Transverse colon (tissue), 4 donors: ENCODE data around the gene SOX3. TPM values are rescaled to one million over a fixed set of nuclear protein-coding genes. Genes with fewer than 3 reads are reported as not detected.

Source experiments
- DNase-seq: peaks from one replicate; pipeline ENCODE4 v3.0.0-alpha.2; 2019
- H3K27ac ChIP-seq, 4 donors: fragments of 200-600 bp; sonication (generic); 2 replicates each; pipeline ENCODE4 v1.5.1; 2016 to 2018; ENCODE audit warnings: inconsistent platforms in 4 of 4
- H3K27me3 ChIP-seq: fragments of 200-600 bp; sonication (generic); 2 replicates; pipeline ENCODE4 v1.5.1; 2017; ENCODE audit warnings: inconsistent platforms
- H3K36me3 ChIP-seq, 4 donors: fragments of 200-600 bp; sonication (generic); 2 replicates each; pipeline ENCODE4 v1.5.1; 2017 to 2019; ENCODE audit warnings: inconsistent platforms in 4 of 4
- H3K4me1 ChIP-seq, 4 donors: fragments of 200-600 bp; sonication (generic); 2 replicates each; pipeline ENCODE4 v1.5.1; 2017 to 2020; ENCODE audit warnings: inconsistent platforms in 4 of 4
- H3K4me3 ChIP-seq, 4 donors: fragments of 200-600 bp; sonication (generic); 1 replicate in 1 of 4; 2 replicates in 3 of 4; pipeline versions ENCODE4 v1.5.1 to v1.6.1; 2017 to 2019; ENCODE audit warnings: inconsistent platforms in 4 of 4
- H3K9me3 ChIP-seq, 2 donors: fragments of 200-600 bp; sonication (generic); 2 replicates each; pipeline ENCODE4 v1.5.1; 2017 to 2019; ENCODE audit warnings: inconsistent platforms in 2 of 2
- EP300 ChIP-seq: sonication (generic); formaldehyde crosslinking; IDR thresholded peaks from one replicate; pipeline ENCODE4 v1.6.1; 2017; ENCODE audit warnings: antibody characterized with exemption, low read depth
- POLR2A ChIP-seq: fragments of 450-650 bp; IDR thresholded peaks from one replicate; pipeline ENCODE4 v1.6.1; 2016; ENCODE audit warnings: antibody characterized with exemption, mild to moderate bottlenecking, moderate library complexity
- POLR2AphosphoS5 ChIP-seq, 3 donors: sonication (generic); formaldehyde crosslinking; IDR thresholded peaks; one replicate each; pipeline ENCODE4 v1.6.1; 2016; ENCODE audit warnings: antibody characterized with exemption in 3 of 3
- WGBS, 2 donors: methylation state at CpG; one replicate each; pipeline ENCODE4 v1.1.5; 2018; ENCODE audit warnings: low coverage in 1 of 2; 5-methylcytosine and 5-hydroxymethylcytosine counted together
- in situ Hi-C, 4 donors: fragments of 200-750 bp; cut with MboI; loops; one replicate each; pipeline versions ENCODE4 v1.15.0 to v1.15.1; 2017; ENCODE audit warnings: low sequenced_read_pairs in 3 of 4, low pct_ligation_motif_present in 1 of 4, low pct_unique_long_range_greater_than_20kb in 1 of 4
- intact Hi-C: fragments of 100-400 bp; cut with DNase I; formaldehyde crosslinking; loops from one replicate; pipeline ENCODE4 v1.15.1; 2023; ENCODE audit warnings: low total_unique reads
- total RNA-seq, 4 donors: library from RNA; depleted of rRNA; stranded (reverse); fragments of >200 nt; gene quantifications; one replicate each; pipeline ENCODE4 v1.1.0, GENCODE V29; 2016
- TF ChIP-seq, protein P1 (sequence below), 5 experiments: fragments of 200-600 bp in 3 of 5; fragments of 450-650 bp in 2 of 5; sonication (generic) in 3 of 5; IDR thresholded peaks; 1 replicate in 2 of 5; 2 replicates in 3 of 5; pipeline ENCODE4 v1.5.1; 2016 to 2017; ENCODE audit warnings: antibody characterized with exemption in 5 of 5, inconsistent platforms in 3 of 5, mild to moderate bottlenecking in 2 of 5, moderate library complexity in 1 of 5

The SOX3 gene
- not detected for total RNA-seq

DNA sequence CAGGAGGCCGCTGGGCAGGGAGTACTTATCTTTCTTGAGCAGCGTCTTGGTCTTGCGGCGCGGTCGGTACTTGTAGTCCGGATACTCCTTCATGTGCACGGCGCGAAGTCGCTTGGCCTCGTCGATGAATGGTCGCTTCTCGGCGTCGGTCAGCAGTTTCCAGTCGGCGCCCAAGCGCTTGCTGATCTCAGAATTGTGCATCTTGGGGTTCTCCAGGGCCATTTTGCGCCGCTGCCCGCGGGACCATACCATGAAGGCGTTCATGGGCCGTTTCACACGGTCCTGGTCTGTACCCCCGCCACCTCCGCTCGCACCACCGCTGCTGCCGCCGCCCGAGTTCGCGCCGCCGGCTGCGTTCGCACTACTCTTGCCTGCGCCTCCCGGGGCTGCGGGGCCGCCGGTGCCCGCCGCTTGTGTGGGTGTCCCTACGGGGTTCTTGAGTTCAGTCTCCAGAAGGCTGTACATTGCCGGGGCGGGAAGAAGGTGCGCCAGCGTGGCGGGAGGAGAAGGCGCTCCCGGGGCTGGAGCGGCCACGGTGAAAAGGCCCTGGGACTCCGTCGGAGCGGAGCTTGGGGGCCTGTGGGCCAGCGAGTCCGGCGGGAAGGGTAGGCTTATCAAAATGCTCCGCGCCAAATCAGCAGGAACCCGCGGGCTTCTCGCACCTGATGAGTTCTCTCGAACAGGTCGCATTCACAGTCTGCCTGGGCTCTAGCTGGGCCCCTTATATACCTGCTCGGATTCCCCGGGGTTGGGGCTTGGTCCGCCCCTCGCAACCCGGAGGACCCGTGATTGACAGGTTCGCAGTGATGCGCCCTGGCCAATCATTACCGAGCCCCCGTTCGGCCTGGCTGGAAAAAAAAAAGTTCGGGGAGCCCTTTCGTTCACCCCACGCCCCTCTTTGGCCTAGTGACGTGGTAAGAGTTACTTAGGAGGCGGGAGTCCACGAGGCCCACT lies at the start of gene SOX3:
TSS of gene SOX3 (minus strand) at position 699 of the 954 bp plus-strand sequence. CDS start at position 690, 9 bp downstream.
- 69% methylated on average over 86 of the region's 87 CpGs; no CpG with 5 or more reads in 1 of the 2 donors for WGBS, 2 donors
- no peak for DNase-seq
- Histone ChIP-seq H3K4me1 (peaks cover 0 to 9% (median 0%) of the 10 kb centered on the region in 4 donors), H3K9me3 (no peaks in the 10 kb centered on the region), H3K4me3 (peak within 1 kb of the TSS in 3 of 4 donors; percentile 7 to 44 (median 19)), H3K27me3 (peaks cover 100% of the 10 kb centered on the region), H3K27ac (no peak within 1 kb of the TSS), H3K36me3 (no peaks in the 10 kb centered on the region)
- TF ChIP-seq EP300 (no peak), POLR2A (no peak), POLR2AphosphoS5 (IDR thresholded peaks at IDR 0.05) (no peak)
- TF ChIP-seq, protein P1, sequence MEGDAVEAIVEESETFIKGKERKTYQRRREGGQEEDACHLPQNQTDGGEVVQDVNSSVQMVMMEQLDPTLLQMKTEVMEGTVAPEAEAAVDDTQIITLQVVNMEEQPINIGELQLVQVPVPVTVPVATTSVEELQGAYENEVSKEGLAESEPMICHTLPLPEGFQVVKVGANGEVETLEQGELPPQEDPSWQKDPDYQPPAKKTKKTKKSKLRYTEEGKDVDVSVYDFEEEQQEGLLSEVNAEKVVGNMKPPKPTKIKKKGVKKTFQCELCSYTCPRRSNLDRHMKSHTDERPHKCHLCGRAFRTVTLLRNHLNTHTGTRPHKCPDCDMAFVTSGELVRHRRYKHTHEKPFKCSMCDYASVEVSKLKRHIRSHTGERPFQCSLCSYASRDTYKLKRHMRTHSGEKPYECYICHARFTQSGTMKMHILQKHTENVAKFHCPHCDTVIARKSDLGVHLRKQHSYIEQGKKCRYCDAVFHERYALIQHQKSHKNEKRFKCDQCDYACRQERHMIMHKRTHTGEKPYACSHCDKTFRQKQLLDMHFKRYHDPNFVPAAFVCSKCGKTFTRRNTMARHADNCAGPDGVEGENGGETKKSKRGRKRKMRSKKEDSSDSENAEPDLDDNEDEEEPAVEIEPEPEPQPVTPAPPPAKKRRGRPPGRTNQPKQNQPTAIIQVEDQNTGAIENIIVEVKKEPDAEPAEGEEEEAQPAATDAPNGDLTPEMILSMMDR (IDR thresholded peaks at IDR 0.05) = no peak
- intact Hi-C loops (no loop called here), in situ Hi-C loops (no loop called here)

DNA sequence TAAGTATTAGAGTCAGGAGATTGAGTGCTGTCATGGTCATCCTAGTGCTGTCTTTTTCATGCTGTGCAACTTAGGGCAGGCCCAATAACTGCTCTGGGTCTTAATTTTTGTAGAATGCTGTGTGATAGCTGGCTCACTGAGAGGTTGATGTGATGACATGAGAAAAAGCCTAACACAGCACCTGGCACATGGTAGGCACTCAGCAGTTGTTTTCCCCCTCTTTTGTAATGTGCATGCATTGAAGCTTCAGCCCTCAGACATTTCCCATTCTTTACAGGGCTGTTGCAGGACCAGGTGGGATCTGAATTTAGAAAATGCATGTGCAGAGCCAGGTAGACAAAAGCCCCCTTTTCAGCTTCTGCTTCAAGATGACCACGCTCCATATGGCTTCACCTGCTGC lies 44.1 kb upstream of the SOX3 start:
- TF ChIP-seq, protein P1 (IDR thresholded peaks at IDR 0.05) = no peak
- TF ChIP-seq POLR2A (no peak), POLR2AphosphoS5 (IDR thresholded peaks at IDR 0.05) (no peak), EP300 (no peak)
- Histone ChIP-seq H3K9me3 (no peaks in the 10 kb centered on the region), H3K27ac (no peak overlapping the region), H3K4me1 (no peaks in the 10 kb centered on the region), H3K4me3 (no peak overlapping the region), H3K36me3 (no peaks in the 10 kb centered on the region), H3K27me3 (no peaks in the 10 kb centered on the region)
- in situ Hi-C loops = no loop called here
- no peak for DNase-seq
- 75% methylated on average over 1 of the region's 1 CpG; no CpG with 5 or more reads in 1 of the 2 donors for WGBS, 2 donors
- intact Hi-C loops = no loop called here

DNA sequence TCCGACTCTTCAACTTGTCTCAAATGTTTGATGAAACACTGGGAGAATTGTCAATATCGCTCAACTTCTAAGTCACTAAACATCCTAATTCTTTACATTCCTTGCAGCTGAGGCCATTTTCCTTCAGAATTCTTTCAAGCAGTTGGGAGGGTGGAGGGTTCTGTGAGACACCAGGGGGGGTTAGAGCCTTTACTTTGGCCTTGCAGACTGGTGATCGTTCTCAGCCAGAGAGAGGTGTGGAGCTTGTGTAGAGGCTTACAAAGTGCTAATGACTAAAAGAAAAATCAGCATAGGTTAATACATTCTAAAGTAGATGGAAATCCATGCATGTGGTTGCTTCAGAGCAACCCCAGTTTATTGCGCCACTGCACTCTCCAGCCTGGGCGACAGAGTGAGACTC lies 21.3 kb upstream of the SOX3 start:
- no peaks in the 10 kb centered on the region for H3K36me3 ChIP-seq
- no peak overlapping the region for H3K27ac ChIP-seq
- intact Hi-C loops (no loop called here), in situ Hi-C loops (no loop called here)
- H3K4me1 ChIP-seq = no peaks in the 10 kb centered on the region
- no peaks in the 10 kb centered on the region for H3K27me3 ChIP-seq
- no peak for TF ChIP-seq POLR2AphosphoS5 (IDR thresholded peaks at IDR 0.05)
- TF ChIP-seq POLR2A = no peak
- no peak for TF ChIP-seq EP300
- TF ChIP-seq, protein P1 (IDR thresholded peaks at IDR 0.05) = no peak
- DNase-seq = no peak
- H3K4me3 ChIP-seq = no peak overlapping the region
- WGBS, 2 donors = 53 to 63% methylated on average over 3 to 5 of the region's 5 CpGs
- no peaks in the 10 kb centered on the region for H3K9me3 ChIP-seq

DNA sequence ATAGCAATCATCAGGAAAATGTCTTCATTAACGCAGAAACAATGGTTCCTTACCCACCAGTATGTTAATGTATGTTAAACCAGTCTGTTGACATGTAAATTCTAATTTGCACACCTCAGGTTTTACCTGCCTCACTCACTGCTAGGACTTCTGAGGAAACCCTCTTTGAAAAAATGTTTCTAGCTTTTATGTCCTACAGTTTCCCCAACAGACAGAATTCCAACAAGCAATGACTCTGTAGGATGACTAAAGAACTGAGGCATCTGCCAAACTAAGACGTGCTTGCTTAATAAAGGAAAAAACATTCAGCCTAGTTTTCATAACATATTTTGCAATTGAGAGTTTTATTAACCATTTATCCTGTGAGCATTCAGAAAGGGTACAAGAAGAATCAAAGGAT lies 20.6 kb upstream of the SOX3 start:
- TF ChIP-seq, protein P1 (IDR thresholded peaks at IDR 0.05) = no peak
- TF ChIP-seq EP300 (no peak), POLR2AphosphoS5 (IDR thresholded peaks at IDR 0.05) (no peak), POLR2A (no peak)
- Histone ChIP-seq H3K27me3 (no peaks in the 10 kb centered on the region), H3K9me3 (no peaks in the 10 kb centered on the region), H3K27ac (no peak overlapping the region), H3K4me3 (no peak overlapping the region), H3K4me1 (no peaks in the 10 kb centered on the region), H3K36me3 (no peaks in the 10 kb centered on the region)
- intact Hi-C loops = no loop called here
- DNase-seq = no peak
- WGBS, 2 donors = 20 to 41% methylated on average over 1 to 2 of the region's 2 CpGs
- in situ Hi-C loops = no loop called here
